ENCODE measurements around the gene HSPA1A. TPM values are rescaled to one million over a fixed set of nuclear protein-coding genes. Genes with fewer than 3 reads are reported as not detected.
"Not testable (repeated sequence)": the region's sequence is repeated elsewhere in the genome, so short reads cannot be mapped to it uniquely, and the experiment has no call there.

Gene HSPA1A
- total RNA-seq, 1 donor from 2014 or later = 116 TPM

GRCh38 chr6:31842053-31842452 is 26.7 kb downstream of the HSPA1A start:
- TF ChIP-seq CTCF (conservative IDR thresholded peaks at IDR 0.05; ENCODE audit: low read depth, low read length) = no peak
- H3K4me3 ChIP-seq (ENCODE audit: low read depth, low read length) = no peak overlapping the region

GRCh38 chr6:31844507-31844906 is 29.2 kb downstream of the HSPA1A start:
- no peak for TF ChIP-seq CTCF (conservative IDR thresholded peaks at IDR 0.05; ENCODE audit: low read depth, low read length)
- no peak for DNase-seq (ENCODE audit: low read depth)
- H3K4me3 ChIP-seq (ENCODE audit: low read depth, low read length) = no peak overlapping the region

More at GRCh38 chr6:31842053-31842452, 26.7 kb downstream of the HSPA1A start:
- no peak for DNase-seq (ENCODE audit: low read depth)

GRCh38 chr6:31847276-31847978 is 32.1 kb downstream of the HSPA1A start:
- TF ChIP-seq CTCF (conservative IDR thresholded peaks at IDR 0.05; ENCODE audit: low read depth, low read length) = no peak
- DNase-seq (ENCODE audit: low read depth) = no peak

GRCh38 chr6:31850765-31851484 is 35.6 kb downstream of the HSPA1A start:
- no peak for TF ChIP-seq CTCF (conservative IDR thresholded peaks at IDR 0.05; ENCODE audit: low read depth, low read length)

More at GRCh38 chr6:31847276-31847978, 32.1 kb downstream of the HSPA1A start:
- H3K4me3 ChIP-seq (ENCODE audit: low read depth, low read length) = no peak overlapping the region

GRCh38 chr6:31851485-31851832 is 36.1 kb downstream of the HSPA1A start:
- peak overlapping the region; percentile 28 for H3K4me3 ChIP-seq (ENCODE audit: low read depth, low read length)
- DNase-seq (ENCODE audit: low read depth) = peak; percentile 99
- no peak for TF ChIP-seq CTCF (conservative IDR thresholded peaks at IDR 0.05; ENCODE audit: low read depth, low read length)

More at GRCh38 chr6:31850765-31851484, 35.6 kb downstream of the HSPA1A start:
- H3K4me3 ChIP-seq (ENCODE audit: low read depth, low read length) = peak overlapping the region; percentile 28
- no peak for DNase-seq (ENCODE audit: low read depth)

- H3K4me3 ChIP-seq (ENCODE audit: low read depth, low read length) = not testable (repeated sequence)
These were observed 36.8 kb downstream of the HSPA1A start for GRCh38 chr6:31851980-31852718.

DNA sequence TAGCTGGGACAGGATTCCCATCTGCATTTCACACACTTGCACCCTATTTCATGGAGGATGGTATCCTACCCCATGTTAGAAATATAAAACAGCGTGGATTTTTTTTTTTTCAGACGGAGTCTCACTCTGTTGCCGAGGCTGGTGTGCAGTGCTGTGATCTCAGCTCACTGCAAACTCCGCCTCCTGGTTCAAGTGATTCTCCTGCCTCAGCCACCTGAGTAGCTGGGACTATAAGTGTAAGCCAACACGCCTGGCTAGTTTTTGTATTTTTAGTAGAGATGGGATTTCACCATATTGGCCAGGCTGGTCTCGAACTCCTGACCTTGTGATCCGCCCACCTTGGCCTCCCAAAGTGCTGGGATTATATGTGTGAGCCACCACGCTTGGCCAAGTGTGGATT is 42.4 kb downstream of the HSPA1A start:
- not testable (repeated sequence) for DNase-seq (ENCODE audit: low read depth)

More at GRCh38 chr6:31851980-31852718, 36.8 kb downstream of the HSPA1A start:
- DNase-seq (ENCODE audit: low read depth) = not testable (repeated sequence)

More for the DNA sequence above, 42.4 kb downstream of the HSPA1A start:
- not testable (repeated sequence) for H3K4me3 ChIP-seq (ENCODE audit: low read depth, low read length)

Measured in epithelial cell of proximal tubule (primary cell).